Vagina (tissue), 2 donors: ENCODE data around the gene YWHAE. TPM values are rescaled to one million over a fixed set of nuclear protein-coding genes. Genes with fewer than 3 reads are reported as not detected.

Experiments used
- DNase-seq, 2 donors: peaks; one replicate each; pipeline ENCODE4 v3.0.0-alpha.2; 2017; ENCODE audit errors: extremely low spot score in 2 of 2
- H3K27ac ChIP-seq: fragments of 200-600 bp; sonication (generic); one replicate; pipeline ENCODE4 v1.5.1; 2019
- H3K27me3 ChIP-seq: fragments of 200-600 bp; sonication (generic); one replicate; pipeline ENCODE4 v1.5.1; 2019
- H3K36me3 ChIP-seq, 2 donors: fragments of 200-600 bp; sonication (generic); one replicate each; pipeline ENCODE4 v1.5.1; 2017 to 2019
- H3K4me1 ChIP-seq: fragments of 200-600 bp; sonication (generic); one replicate; pipeline ENCODE4 v1.5.1; 2019
- H3K4me3 ChIP-seq, 2 donors: fragments of 200-600 bp; sonication (generic); 1 replicate in 1 of 2; 2 replicates in 1 of 2; pipeline ENCODE4 v1.5.1; 2016 to 2019
- H3K9me3 ChIP-seq: fragments of 200-600 bp; sonication (generic); one replicate; pipeline ENCODE4 v1.5.1; 2019
- POLR2A ChIP-seq, 2 donors: fragments of 450-650 bp; IDR thresholded peaks; one replicate each; pipeline ENCODE4 v1.6.1; 2017; ENCODE audit warnings: antibody characterized with exemption in 2 of 2, mild to moderate bottlenecking in 2 of 2, moderate library complexity in 2 of 2
- POLR2AphosphoS5 ChIP-seq, 2 donors: sonication (generic); formaldehyde crosslinking; IDR thresholded peaks; one replicate each; pipeline ENCODE4 v1.9.0; 2017; ENCODE audit warnings: antibody characterized with exemption in 2 of 2, mild to moderate bottlenecking in 2 of 2, low read depth in 1 of 2; ENCODE audit not compliant: insufficient read depth in 1 of 2
- intact Hi-C: fragments of 100-400 bp; cut with DNase I; formaldehyde crosslinking; loops from one replicate; pipeline ENCODE4 v1.15.1; 2023
- total RNA-seq: library from RNA; depleted of rRNA; stranded (reverse); fragments of >200 nt; gene quantifications from one replicate; pipeline ENCODE4 v1.2.3, GENCODE V29; 2016
- TF ChIP-seq, protein P1 (sequence below), 3 experiments: fragments of 450-650 bp in 2 of 3; fragments of 200-600 bp in 1 of 3; sonication (generic) in 1 of 3; IDR thresholded peaks; one replicate each; pipeline ENCODE4 v1.5.1; 2017 to 2019; ENCODE audit warnings: antibody characterized with exemption in 3 of 3, mild to moderate bottlenecking in 2 of 3, moderate library complexity in 2 of 3

Gene YWHAE
- total RNA-seq, 1 donor from 2014 or later = 487 TPM

DNA sequence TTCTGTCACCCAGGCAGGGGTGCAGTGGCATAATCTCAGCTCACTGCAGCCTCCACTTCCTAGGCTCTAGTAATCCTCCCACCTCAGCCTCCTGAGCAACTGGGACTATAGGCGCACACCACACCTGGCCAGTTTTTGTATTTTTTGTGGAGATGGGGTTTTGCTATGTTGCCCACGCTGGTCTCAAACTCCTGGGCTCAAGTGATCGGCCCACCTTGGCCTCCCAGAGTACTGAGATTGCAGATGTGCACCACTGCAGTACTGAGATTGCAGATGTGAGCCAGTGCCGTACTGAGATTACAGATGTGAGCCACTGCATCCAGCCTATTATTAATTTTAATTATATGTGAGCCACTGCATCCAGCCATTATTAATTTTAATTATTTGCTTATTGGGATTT lies 42.2 kb upstream of the YWHAE start:
- H3K27me3 ChIP-seq = no peaks in the 10 kb centered on the region
- intact Hi-C loops = no loop called here
- DNase-seq = no peak
- TF ChIP-seq, protein P1, sequence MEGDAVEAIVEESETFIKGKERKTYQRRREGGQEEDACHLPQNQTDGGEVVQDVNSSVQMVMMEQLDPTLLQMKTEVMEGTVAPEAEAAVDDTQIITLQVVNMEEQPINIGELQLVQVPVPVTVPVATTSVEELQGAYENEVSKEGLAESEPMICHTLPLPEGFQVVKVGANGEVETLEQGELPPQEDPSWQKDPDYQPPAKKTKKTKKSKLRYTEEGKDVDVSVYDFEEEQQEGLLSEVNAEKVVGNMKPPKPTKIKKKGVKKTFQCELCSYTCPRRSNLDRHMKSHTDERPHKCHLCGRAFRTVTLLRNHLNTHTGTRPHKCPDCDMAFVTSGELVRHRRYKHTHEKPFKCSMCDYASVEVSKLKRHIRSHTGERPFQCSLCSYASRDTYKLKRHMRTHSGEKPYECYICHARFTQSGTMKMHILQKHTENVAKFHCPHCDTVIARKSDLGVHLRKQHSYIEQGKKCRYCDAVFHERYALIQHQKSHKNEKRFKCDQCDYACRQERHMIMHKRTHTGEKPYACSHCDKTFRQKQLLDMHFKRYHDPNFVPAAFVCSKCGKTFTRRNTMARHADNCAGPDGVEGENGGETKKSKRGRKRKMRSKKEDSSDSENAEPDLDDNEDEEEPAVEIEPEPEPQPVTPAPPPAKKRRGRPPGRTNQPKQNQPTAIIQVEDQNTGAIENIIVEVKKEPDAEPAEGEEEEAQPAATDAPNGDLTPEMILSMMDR (IDR thresholded peaks at IDR 0.05) = no peak
- TF ChIP-seq POLR2AphosphoS5 (IDR thresholded peaks at IDR 0.05; ENCODE audit: insufficient read depth in 1 of 2, low read depth in 1 of 2) (no peak), POLR2A (IDR thresholded peaks at IDR 0.05) (no peak)
- peaks cover 39% of the 10 kb centered on the region for H3K4me1 ChIP-seq
- no peak overlapping the region for H3K27ac ChIP-seq
- H3K4me3 ChIP-seq = no peak overlapping the region
- H3K9me3 ChIP-seq = no peaks in the 10 kb centered on the region
- H3K36me3 ChIP-seq = no peaks in the 10 kb centered on the region

DNA sequence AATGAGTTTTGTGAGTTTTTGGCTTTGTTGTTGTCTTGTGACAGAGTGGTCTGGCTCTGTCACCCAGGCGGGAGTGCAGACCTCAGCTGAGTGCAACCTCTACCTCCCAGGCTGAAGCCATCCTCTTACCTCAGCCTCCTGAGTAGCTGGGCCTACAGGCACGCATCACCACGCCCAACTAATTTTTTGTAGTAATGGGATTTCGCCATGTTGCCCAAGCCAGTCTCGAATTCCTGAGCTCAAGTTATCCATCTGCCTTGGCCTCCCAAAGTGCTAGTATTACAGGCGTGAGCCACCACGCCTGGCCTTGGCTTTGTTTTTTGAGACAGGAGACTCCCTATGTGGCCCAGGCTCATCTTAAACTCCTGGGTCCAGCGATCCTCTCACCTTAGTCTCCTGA lies 40.9 kb upstream of the YWHAE start:
- DNase-seq = no peak
- H3K36me3 ChIP-seq = no peaks in the 10 kb centered on the region
- H3K4me3 ChIP-seq = no peak overlapping the region
- no peaks in the 10 kb centered on the region for H3K27me3 ChIP-seq
- H3K9me3 ChIP-seq = no peaks in the 10 kb centered on the region
- peaks cover 27% of the 10 kb centered on the region for H3K4me1 ChIP-seq
- TF ChIP-seq, protein P1 (IDR thresholded peaks at IDR 0.05) = no peak
- TF ChIP-seq POLR2AphosphoS5 (IDR thresholded peaks at IDR 0.05; ENCODE audit: insufficient read depth in 1 of 2, low read depth in 1 of 2) (no peak), POLR2A (IDR thresholded peaks at IDR 0.05) (no peak)
- H3K27ac ChIP-seq = no peak overlapping the region
- intact Hi-C loops = no loop called here

DNA sequence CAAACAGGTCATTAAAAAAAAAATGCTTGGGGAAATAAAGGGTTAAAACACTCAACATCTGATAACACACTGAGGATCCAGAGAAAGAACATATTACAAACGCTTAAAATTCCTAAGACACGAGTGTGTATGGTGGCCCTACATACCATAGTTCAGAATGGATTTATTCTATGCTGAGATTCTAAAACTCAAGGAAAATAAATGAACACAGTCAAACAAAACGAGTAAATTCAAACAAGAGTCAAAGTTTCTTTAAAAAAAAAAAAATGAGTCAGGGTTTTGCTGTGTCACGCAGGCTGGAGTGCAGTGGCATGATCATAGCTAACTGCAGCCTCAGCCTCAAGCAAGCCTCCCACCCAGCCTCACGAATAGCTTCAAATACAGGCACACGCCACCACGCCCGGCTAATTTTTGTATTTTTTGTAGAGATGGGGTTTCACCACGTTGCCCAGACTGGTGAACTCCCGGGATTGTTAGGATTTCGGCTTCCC lies 38.6 kb upstream of the YWHAE start:
- DNase-seq = no peak
- intact Hi-C loops = no loop called here
- Histone ChIP-seq H3K27ac (no peak overlapping the region), H3K4me3 (no peak overlapping the region), H3K36me3 (no peaks in the 10 kb centered on the region), H3K4me1 (peaks cover 20% of the 10 kb centered on the region), H3K9me3 (no peaks in the 10 kb centered on the region), H3K27me3 (no peaks in the 10 kb centered on the region)
- TF ChIP-seq POLR2A (IDR thresholded peaks at IDR 0.05) = no peak
- no peak for TF ChIP-seq POLR2AphosphoS5 (IDR thresholded peaks at IDR 0.05; ENCODE audit: insufficient read depth in 1 of 2, low read depth in 1 of 2)
- TF ChIP-seq, protein P1 (IDR thresholded peaks at IDR 0.05) = no peak

DNA sequence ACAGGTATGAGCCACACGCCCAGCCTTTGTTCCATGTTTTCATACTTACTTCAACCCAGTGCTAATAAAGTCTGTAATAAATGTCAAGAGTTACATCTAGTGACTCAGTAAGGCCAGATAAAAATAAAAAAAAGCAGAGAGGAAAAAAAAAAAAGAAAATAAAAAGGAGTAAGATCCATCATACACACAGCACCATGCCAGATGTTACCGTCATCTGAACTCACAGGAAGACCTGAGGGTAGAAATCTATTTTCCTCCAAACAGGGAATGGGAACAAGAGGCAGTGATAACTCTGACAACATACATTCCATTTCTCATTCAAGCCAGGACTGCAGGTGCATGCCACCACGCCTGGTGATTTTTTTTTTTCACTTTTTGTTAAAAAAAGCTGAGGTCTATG lies 35.3 kb upstream of the YWHAE start:
- intact Hi-C loops = no loop called here
- no peaks in the 10 kb centered on the region for H3K9me3 ChIP-seq
- no peak for TF ChIP-seq POLR2A (IDR thresholded peaks at IDR 0.05)
- TF ChIP-seq, protein P1 (IDR thresholded peaks at IDR 0.05) = no peak
- no peak for TF ChIP-seq POLR2AphosphoS5 (IDR thresholded peaks at IDR 0.05; ENCODE audit: insufficient read depth in 1 of 2, low read depth in 1 of 2)
- H3K27ac ChIP-seq = no peak overlapping the region
- no peaks in the 10 kb centered on the region for H3K27me3 ChIP-seq
- no peak for DNase-seq
- H3K36me3 ChIP-seq = no peaks in the 10 kb centered on the region
- peaks cover 20% of the 10 kb centered on the region for H3K4me1 ChIP-seq
- H3K4me3 ChIP-seq = no peak overlapping the region

DNA sequence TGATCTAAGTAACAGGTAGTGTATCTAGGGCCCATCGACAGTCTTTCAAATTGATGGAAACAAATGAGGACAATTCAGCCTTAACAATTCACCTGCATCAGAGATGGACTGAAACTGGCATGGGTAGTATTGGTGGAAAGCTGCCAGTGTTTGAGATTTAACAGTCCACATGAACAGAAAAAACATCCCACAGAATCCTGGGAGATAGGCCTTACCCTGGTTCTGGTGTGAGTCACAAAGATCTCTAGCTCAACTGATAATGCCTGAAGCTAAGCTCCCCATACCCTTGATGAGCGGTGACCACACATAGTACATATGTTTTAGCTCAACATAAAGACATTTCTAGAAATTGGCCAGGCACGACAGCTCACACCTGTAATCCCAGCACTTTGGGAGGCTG lies 34.1 kb upstream of the YWHAE start:
- TF ChIP-seq, protein P1 (IDR thresholded peaks at IDR 0.05) = no peak
- no peak for TF ChIP-seq POLR2AphosphoS5 (IDR thresholded peaks at IDR 0.05; ENCODE audit: insufficient read depth in 1 of 2, low read depth in 1 of 2)
- TF ChIP-seq POLR2A (IDR thresholded peaks at IDR 0.05) = no peak
- Histone ChIP-seq H3K36me3 (no peaks in the 10 kb centered on the region), H3K4me3 (no peak overlapping the region), H3K9me3 (no peaks in the 10 kb centered on the region), H3K4me1 (peaks cover 15% of the 10 kb centered on the region), H3K27me3 (no peaks in the 10 kb centered on the region), H3K27ac (no peak overlapping the region)
- intact Hi-C loops = no loop called here
- DNase-seq = no peak
